Loucy (cell line): Measurements from ENCODE around the gene ARSI.

Experiments
- EZH2phosphoT487 ChIP-seq: fragments of 200-600 bp; IDR thresholded peaks from 2 replicates; pipeline ENCODE4 v1.6.1; 2018; ENCODE audit warnings: antibody characterized with exemption, mild to moderate bottlenecking, moderate library complexity, borderline replicate concordance
- TF ChIP-seq, protein P1 (sequence below): fragments of 200-600 bp; sonication (generic); conservative IDR thresholded peaks from 2 replicates; pipeline ENCODE4 v1.5.1; 2014; ENCODE audit warnings: mild to moderate bottlenecking, antibody characterized with exemption, low read length

DNA sequence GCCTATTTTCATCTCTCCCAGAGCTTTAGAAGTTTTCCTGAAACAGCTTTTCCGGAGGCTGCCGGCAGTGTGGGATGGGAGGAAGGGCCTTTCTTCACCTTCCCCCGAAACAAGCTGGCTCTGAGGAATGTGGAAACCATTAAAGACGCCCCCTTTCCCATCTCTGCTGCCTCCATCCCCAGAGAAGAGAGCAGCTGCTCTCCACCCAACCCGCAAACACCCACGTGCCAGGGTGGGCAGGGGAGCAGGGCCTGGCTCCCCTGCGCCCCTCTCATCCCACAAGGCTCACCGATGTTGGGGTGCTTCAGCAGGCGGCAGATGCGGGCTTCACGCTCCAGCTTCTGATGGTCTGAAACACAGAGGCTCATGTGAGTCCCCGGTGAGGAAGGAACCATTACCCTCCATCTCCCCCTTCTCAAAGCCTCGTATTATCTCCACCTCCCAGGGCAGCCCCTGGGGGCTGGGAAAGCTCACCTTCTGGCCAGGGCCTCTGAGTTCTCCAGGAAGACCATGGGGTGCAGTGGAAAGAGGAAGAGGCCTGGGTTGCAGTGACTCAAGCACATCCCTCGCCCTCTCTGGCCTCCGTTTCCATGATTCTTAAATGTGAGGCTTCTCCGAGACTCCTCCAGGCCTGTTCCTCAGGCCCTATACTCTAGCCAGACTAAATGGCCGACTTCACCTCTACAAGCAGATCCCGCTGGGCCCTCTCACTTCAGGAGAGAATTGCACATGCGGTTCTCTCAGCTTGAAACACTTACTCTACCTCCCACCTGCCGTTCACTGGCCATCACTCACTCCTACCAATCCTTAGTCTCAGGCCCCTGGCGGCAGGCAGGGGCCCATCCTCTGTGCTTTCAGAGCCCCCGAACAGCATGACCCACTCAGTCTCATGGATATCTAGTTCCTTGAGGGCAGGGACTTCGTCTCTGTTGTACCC is 37.8 kb downstream of the ARSI start:
- TF ChIP-seq, protein P1, sequence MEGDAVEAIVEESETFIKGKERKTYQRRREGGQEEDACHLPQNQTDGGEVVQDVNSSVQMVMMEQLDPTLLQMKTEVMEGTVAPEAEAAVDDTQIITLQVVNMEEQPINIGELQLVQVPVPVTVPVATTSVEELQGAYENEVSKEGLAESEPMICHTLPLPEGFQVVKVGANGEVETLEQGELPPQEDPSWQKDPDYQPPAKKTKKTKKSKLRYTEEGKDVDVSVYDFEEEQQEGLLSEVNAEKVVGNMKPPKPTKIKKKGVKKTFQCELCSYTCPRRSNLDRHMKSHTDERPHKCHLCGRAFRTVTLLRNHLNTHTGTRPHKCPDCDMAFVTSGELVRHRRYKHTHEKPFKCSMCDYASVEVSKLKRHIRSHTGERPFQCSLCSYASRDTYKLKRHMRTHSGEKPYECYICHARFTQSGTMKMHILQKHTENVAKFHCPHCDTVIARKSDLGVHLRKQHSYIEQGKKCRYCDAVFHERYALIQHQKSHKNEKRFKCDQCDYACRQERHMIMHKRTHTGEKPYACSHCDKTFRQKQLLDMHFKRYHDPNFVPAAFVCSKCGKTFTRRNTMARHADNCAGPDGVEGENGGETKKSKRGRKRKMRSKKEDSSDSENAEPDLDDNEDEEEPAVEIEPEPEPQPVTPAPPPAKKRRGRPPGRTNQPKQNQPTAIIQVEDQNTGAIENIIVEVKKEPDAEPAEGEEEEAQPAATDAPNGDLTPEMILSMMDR = no peak
- no peak for TF ChIP-seq EZH2phosphoT487
